NCI-H748 (cell line): ENCODE results near the gene GHRHR.

Experiments used
- DNase-seq: peaks from one replicate; lab custom pipeline; 2025; ENCODE audit not compliant: unreplicated experiment; lab: John Stamatoyannopoulos, UW

GHRHR gene

DNA sequence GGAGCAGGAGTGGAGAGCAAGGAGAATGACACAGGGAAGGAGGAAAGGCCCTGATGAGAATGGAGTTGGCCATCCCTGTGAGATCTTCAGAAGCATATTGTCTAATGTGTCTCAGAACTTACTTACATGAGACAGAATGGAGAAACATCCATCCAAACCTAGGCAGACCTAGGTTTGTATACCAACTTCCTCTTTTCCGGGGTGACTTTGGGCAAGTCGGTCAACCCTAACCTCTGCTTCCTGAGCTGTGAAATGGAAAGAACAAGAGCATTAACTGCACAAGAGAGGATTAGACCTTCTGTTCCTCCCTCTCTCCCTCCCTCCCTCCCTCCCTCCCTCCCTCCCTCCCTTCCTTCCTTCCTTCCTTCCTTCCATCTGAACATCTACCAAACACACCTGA is 4.5 kb downstream of the GHRHR start:
- no peak for DNase-seq

DNA sequence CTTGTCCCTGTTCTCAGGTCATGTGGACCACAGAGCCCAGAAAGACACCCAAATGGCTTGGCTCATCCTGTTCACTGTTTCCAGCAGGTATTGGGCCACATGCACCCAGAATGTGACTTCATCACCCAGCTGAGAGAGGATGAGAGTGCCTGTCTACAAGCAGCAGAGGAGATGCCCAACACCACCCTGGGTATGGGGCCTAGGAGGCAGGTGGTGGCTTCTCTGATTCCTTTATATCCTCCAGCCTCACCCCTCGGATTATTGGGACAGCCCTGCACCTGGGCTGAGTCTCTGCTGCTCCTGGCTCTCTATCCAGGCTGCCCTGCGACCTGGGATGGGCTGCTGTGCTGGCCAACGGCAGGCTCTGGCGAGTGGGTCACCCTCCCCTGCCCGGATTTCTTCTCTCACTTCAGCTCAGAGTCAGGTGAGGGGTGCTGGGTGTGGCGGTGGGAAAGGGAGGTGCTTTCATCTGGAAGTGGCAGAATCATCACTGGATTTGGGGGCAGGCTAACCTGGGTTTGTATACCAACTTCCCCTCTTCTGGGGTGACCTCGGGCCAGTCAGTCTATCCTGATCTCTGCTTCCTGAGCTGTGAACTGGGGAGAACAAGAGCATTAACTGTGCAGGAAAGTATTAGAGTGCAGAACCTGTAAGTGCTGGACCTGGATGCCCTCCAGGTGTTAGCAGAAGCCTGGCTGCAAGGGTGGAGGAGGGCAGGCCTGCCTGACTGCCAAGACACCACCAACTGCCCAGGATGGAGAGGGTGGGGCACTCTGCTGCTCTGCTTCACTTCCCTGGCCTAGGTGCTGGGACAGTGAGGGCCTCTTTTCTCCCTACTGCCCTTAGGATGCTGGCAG is 5.2 kb downstream of the GHRHR start:
- DNase-seq: no peak

DNA sequence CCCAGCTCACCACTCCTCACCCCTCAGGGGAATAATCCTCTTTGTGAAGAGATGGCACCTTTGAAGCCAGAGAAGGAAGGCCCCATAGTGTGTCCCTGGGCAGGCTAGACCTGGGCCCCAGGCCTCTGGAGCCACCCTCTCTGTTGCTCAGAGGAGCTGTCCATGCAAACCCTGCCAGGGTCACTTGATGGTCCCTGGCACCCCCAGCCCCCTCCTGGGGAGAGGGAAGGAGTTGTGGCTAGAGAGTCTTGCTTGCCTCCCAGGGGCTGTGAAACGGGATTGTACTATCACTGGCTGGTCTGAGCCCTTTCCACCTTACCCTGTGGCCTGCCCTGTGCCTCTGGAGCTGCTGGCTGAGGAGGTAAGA is 5.8 kb downstream of the GHRHR start:
- DNase-seq: no peak

DNA sequence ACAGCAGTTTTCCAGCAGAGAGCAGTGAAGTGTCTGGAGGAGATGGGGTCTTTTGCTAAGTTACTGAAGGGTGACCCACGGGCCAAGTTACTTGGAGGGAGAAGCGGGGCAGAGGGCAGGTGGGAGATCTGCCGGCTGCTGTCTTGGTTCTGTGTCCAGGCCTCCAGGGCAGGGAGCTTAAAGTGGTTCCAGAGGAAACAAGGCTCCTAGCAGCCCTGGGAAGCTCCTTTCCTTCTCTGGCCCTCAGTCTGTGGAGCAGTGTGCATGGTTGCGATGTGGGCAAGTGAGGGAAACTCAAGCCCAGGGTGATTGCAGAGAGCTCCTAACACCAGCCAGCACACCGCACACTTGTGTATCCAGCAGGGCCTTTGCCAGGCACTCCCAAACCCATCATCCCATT is 6.3 kb downstream of the GHRHR start:
- no peak for DNase-seq

DNA sequence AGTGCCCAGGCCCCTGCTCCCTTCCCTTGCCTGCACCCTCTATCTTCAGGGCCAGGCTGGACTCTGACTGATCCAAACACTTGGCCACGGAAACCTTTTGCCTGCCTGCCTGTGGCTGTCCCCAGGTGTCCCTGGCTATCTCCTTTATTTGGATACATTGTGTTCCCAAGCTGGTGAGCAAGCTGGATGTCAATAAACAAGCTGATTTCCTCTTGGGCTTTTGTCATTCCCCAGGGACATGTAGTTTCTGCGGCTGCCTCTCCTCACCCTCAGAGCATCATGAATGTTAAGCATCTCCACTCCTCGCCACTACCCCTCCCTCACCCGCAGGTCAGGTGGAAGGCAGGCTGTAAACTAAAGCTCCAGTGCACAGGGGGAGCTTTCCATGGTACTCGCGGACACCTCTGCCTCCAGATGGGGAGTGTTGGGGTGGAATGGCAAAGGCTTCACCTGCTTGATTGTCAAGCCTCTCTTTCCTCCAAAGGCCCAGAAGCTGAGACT is 6.9 kb downstream of the GHRHR start:
- peak; percentile 29 for DNase-seq

DNA sequence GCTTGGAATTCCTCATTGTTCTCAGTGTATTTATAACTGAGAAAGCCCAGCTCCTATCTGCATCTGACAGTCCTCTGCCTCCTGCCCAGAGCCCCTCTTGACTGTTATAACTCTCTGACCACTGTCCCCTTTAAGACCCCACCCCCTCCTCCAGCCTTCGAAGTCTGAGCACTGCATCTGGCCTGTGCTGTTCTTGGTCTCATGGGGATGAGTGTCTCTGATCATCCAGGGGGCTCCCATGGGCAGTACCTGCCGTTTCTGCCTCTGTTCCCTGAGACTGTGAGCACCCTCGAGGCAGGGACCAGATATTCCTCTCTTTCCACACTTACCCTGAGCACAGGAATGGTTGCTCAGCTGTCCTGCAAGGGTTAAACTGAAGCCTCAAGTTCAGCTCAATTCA is 7.7 kb downstream of the GHRHR start:
- DNase-seq: no peak

DNA sequence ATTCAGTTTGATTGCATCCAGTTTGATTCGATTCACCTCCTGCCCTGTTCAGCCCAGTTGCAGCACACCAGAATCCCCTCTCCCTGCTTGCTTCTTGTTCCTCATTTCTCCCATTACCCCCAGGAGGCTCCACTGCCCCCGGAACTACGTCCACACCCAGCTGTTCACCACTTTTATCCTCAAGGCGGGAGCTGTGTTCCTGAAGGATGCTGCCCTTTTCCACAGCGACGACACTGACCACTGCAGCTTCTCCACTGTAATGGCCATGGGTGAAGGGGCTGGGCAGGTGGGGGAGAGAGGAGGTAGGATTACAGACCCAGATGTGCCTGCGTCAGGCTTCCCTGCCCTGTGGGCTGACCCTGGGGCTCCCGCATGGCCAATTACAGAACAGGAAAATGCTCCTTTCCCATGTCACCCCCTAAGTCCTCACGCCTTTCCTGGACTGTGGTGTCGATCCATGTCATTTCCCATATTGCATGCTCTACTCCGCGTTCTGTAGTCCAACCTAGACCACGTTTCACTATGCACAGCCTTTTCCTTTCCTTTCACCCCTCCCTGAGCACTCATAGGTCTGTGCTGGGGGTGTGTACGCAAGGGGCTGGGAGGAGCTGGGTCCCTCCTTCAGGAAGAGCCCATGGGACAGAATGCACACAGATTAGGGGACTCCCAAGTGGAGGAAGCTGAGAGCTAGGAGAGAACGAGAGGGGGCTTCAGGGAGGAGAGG is 8.2 kb downstream of the GHRHR start:
- no peak for DNase-seq

DNA sequence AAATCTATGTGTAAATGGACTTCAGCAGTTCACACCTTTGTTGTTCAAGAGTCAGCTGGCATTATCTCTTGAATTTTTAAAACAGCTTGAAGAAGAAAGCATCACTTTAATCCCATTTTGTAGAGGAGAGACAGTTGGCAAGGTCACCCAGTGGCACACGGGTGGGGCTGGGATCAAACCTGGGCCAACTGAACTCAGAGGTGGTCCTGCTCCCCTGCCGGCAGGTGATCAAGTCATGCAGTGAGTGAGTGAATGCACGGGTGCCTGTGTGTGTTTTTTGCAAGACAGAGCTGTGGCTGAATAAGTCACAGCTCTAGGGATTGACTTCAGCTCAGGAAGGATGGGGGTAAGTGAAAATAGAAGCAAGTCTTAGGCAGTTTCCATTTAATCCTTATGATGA is 9.5 kb downstream of the GHRHR start:
- no peak for DNase-seq

DNA sequence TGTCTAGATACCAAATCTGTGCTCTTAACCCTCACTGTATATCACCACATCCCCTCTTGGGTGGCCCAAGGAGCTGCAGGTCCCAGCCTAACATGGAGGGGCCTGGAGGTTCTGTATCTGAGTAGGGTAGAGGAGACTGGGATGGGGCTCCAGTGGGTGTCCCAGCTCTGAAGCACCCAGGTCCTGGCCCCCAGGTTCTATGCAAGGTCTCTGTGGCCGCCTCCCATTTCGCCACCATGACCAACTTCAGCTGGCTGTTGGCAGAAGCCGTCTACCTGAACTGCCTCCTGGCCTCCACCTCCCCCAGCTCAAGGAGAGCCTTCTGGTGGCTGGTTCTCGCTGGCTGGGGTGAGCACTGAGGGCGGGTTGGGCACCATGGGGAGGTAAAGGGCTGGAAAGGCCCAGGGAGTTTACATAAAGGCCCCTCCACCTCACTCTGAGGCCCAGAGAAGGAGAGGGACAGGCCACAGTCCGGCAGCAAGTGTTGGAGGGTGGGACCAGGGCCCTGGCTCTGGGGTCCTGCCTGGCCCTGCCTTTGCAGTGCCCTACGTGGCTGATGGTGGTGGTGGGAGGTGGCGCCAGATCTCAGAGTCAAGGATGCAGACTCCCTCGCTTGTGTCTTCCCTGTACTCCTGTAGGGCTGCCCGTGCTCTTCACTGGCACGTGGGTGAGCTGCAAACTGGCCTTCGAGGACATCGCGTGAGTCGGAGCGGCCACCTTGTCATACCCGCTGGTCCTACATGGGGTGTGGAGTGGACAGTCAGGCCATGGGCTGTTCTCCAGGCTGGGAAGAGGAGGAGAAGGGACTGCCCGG is 10.2 kb downstream of the GHRHR start:
- DNase-seq: no peak

DNA sequence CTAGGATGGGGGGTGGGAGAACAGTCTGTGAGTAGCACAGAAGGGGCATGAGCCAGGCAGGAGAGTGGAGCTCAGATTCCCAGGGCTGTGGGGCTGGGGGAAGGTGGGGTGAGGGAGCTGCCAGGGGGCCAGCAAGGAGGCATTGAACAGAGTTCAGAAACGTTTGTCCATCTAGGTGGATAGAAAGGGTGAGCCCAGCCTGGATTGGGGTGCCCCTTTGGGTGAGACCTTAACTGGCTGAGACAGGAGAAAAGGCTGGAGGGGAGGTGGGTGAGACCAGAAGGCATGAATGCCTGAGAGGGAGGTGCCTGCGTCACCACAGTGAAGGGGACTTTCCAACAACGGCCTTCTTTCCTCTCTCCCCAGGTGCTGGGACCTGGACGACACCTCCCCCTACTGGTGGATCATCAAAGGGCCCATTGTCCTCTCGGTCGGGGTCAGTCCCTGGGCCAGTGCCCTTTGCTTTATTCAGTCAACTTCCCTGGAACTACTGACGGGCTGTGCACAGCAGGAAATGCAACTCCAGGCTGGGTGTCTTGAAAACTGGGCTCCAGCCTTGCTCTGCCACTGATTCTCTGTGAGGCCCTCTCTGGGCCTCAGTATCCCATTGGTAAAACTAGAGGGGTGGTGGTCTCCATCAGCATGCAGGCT is 11.0 kb downstream of the GHRHR start:
- peak; percentile 39 for DNase-seq

DNA sequence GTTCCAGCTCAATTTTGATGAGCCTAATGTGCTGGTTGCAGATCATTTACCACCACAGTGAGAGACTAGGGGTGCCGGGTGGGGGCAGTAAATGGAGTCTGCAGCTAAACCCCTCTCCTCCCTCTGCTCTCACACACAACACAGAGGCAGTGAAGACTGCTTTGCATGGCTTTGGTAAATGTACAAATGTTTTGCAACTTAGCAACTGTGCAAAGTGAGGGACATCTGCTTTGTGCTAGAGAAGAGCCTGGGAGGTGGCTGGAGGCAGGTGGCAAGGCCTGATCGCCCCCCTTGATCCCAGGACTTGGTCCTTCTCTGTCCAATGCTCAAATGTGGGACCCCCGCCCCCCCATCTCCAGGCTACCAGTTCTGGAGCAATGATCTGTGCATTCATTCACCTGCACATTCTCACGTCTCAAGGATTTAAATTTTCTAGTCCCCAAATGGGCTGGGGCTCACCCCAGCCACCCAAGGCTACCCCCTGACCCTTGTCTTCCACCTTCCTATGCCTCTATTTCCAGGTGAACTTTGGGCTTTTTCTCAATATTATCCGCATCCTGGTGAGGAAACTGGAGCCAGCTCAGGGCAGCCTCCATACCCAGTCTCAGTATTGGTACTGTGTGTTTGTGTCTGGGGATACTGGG is 11.6 kb downstream of the GHRHR start:
- DNase-seq: no peak

DNA sequence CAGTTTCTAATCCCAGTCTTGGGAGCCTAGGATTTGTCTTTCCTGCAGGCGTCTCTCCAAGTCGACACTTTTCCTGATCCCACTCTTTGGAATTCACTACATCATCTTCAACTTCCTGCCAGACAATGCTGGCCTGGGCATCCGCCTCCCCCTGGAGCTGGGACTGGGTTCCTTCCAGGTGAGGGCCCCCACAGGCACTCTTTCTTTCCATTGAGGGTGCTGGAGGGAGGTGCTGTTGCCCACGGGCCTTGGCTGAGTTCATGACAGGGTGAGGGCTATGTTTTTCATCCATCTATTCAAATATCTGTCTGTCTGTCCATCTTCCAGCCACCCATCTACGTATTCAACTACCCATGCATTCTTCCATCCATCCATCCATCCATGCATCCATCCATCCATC is 12.6 kb downstream of the GHRHR start:
- DNase-seq: no peak

DNA sequence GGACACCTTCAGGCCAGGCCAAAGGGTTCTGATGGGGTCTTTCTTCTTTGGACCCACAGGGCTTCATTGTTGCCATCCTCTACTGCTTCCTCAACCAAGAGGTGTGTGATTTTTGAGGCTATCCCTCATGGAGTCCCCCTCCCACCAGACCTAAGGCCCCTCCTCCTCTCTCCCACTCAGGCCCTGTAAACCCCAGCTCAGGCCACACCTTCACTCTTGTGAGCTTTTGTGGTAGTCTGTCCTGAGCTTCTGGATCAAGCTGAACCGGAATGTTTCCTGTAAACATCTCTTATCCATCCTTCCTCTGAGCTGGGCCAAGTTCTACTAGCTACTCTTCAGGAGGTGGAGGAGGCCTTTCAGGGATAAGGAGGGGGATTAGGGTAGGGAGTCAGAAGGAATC is 13.5 kb downstream of the GHRHR start:
- no peak for DNase-seq

DNA sequence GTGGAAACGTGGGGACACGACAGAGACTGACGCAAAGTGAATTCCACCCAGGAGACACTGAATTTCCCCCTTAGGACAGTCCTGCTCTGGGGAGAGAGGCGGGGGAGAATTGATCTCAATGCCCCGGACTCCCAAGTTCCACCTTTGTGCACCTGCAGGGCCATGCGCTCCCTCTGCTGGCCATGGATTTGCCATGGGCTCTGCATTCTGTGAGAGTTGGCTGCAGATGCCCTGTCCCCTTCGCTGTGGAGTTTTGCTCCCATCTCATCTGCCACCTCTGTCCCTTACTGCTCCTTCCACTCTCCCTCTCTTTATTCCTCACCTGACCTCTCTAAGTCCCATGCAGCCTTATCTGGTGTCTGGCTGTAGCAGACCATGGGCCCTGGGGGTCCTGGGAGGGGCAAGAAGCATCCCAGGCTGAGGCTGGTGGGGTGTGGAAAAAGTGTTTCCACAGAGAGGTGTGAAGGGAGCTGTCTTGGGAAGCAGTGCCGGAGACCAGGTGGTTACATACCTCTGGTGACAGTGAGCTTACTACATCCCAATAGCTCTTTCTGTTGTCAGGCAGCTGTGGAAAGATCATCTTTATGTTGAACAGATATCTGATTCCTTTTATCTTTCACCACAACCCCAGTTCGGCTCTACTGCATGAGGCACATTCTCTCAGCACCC is 14.3 kb downstream of the GHRHR start:
- peak; percentile 63 for DNase-seq

DNA sequence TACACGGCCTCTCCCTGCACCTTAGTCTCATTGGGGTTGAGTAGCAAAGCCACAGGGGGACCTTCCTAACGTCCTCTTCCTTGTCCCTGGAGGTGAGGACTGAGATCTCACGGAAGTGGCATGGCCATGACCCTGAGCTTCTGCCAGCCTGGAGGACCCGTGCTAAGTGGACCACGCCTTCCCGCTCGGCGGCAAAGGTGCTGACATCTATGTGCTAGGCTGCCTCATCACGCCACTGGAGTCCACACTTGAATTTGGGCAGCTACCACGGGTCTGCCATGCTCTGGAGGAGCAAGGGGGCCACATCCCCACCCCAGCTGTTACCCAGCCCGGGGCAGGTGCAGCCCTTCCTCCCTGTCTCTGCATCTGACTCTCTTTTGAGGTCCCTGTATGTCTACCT is 15.3 kb downstream of the GHRHR start:
- no peak for DNase-seq

DNA sequence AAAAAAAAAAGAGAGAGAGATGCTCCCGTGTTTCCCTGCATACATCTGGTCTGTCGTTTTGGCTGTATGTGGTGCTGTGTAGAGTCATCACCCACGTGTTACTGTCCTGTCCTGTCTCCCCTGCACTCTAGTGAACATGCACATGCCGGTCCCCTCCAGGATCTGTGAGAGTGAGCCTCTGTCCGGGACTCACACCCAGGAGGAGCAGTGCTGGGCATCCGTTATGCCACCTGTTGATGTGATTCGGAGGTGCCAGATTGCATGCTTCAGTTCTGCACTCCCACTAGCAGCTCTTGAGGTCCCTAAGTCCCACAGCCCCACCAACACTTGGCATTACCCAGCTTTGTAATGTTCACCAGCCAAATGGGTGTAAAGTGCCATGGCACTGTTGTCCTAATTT is 16.4 kb downstream of the GHRHR start:
- DNase-seq: no peak

DNA sequence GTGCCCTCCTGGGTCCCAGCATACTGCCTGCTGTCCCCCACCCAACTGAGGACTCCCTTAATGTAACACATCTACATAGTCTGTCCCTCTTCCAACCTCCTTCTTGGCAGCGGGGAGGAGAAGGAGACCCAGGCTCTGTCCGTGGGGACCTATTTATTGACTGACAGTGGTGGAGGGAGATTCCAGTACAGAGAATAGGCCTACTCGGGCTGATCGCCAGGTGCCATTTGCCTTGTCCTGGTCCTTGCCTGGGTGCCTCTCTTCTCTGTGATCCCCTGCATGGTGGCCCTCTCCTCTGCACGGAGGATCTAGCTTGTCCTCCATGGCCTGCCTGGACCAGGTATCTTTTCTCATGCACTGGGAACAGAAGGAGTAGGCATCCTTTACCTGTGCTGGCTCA is 17.0 kb downstream of the GHRHR start:
- DNase-seq: no peak

DNA sequence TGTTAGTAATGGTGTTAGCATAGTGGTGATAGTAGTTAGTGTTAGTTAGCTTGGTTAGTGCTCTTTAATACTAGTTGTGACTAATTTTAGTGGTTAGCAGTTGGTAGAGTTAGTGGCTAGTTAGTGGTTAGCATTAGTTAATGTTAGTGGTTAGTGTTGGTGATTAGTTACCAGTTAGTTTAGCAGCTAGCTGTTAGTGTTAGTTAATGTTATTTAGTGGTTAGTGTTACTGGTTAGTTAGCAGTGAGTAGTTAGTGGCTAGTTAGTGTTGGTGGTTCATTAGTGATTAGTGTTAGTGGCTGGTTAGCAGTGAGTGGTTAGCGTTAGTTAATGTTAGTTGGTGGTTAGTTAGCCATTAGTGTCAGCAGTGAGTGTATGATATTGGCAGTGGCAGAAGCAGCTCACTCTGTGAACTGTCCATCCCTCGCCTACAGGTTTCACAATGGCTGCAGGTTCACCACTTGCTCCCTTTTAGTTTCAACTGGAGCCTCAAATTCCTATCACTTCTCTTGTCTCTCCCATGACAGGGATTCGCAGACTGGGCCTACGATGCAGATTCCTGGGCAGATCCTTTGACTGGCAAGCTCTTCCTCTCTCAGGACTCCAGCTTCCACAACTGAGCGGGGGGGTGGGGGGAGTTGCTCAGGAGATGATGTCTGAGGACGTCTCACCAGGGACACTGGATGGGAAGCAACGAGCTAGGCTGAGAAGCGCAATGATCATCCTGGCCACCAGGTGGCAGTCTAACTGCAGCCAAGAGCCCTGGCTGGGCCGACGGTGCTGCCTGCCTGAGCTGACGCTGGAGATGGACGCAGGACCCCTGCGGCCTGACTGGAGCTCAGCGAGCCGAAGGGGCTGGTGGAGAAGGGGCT is 19.5 kb downstream of the GHRHR start:
- DNase-seq: peak; percentile 81

DNA sequence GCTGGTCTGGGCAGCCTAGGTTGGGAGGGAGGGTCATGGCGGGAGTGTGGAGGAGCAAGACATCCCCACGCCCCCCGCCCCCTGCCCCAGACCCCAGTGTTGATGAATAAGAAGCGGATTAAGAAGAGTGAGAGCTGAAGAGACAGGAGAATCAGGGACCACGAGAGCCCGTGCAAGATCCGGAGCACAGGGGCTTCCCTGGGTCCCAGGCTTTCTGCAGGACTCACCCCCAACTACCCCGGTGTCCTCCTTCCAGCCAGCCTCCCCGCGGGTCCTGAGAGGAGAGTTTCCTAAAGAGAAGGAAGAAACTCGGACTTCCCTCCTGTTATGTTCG is 20.1 kb downstream of the GHRHR start:
- no peak for DNase-seq
